ENCODE measurements around the gene CLCN2.

Gene CLCN2

GRCh38 chr3:184346480-184347190 lies 14.8 kb downstream of the CLCN2 start:
- H3K4me2 ChIP-seq (ENCODE audit: low read length): no peak overlapping the region
- H3K9me2 ChIP-seq (ENCODE audit: low read depth, low read length): no peaks in the 10 kb centered on the region
- no peak overlapping the region for H2AFZ ChIP-seq (ENCODE audit: low read length)
- no peaks in the 10 kb centered on the region for H3K36me3 ChIP-seq (ENCODE audit: insufficient read depth, low read length)
- no peaks in the 10 kb centered on the region for H3K4me1 ChIP-seq (ENCODE audit: insufficient read depth, low read length, severe bottlenecking)
- no peaks in the 10 kb centered on the region for H3K79me2 ChIP-seq (ENCODE audit: insufficient read depth, low read length)
- no peaks in the 10 kb centered on the region; the same call in 1 of the 2 replicates for H3K27me3 ChIP-seq (ENCODE audit: insufficient read depth, low read length)
- no peaks in the 10 kb centered on the region for H4K20me1 ChIP-seq (ENCODE audit: insufficient read depth, low read length)
- H3K9me3 ChIP-seq (ENCODE audit: low read length): no peaks in the 10 kb centered on the region
- no peaks in the 10 kb centered on the region for H3F3A ChIP-seq (ENCODE audit: insufficient read depth, low read length)
- H3K27ac ChIP-seq (ENCODE audit: low read depth, low read length, poor library complexity, severe bottlenecking): no peak overlapping the region
- no peak overlapping the region for H3K9ac ChIP-seq (ENCODE audit: low read length)
- H3K4me3 ChIP-seq (ENCODE audit: low read depth, low read length, poor library complexity, severe bottlenecking): no peak overlapping the region
- TF ChIP-seq, protein P1, sequence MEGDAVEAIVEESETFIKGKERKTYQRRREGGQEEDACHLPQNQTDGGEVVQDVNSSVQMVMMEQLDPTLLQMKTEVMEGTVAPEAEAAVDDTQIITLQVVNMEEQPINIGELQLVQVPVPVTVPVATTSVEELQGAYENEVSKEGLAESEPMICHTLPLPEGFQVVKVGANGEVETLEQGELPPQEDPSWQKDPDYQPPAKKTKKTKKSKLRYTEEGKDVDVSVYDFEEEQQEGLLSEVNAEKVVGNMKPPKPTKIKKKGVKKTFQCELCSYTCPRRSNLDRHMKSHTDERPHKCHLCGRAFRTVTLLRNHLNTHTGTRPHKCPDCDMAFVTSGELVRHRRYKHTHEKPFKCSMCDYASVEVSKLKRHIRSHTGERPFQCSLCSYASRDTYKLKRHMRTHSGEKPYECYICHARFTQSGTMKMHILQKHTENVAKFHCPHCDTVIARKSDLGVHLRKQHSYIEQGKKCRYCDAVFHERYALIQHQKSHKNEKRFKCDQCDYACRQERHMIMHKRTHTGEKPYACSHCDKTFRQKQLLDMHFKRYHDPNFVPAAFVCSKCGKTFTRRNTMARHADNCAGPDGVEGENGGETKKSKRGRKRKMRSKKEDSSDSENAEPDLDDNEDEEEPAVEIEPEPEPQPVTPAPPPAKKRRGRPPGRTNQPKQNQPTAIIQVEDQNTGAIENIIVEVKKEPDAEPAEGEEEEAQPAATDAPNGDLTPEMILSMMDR (IDR thresholded peaks at IDR 0.05; ENCODE audit: low read length): no peak
- no peak for TF ChIP-seq EZH2 (IDR thresholded peaks at IDR 0.05; ENCODE audit: borderline replicate concordance, low read length)

- H3K9me2 ChIP-seq (ENCODE audit: low read depth, low read length): no peaks in the 10 kb centered on the region
- H3K4me1 ChIP-seq (ENCODE audit: insufficient read depth, low read length, severe bottlenecking): no peaks in the 10 kb centered on the region
- H4K20me1 ChIP-seq (ENCODE audit: insufficient read depth, low read length): no peaks in the 10 kb centered on the region
- H3K9ac ChIP-seq (ENCODE audit: low read length): no peak overlapping the region
- no peak overlapping the region for H3K4me2 ChIP-seq (ENCODE audit: low read length)
- no peaks in the 10 kb centered on the region for H3K9me3 ChIP-seq (ENCODE audit: low read length)
- no peaks in the 10 kb centered on the region for H3F3A ChIP-seq (ENCODE audit: insufficient read depth, low read length)
- H3K27ac ChIP-seq (ENCODE audit: low read depth, low read length, poor library complexity, severe bottlenecking): no peak overlapping the region
- H3K27me3 ChIP-seq (ENCODE audit: insufficient read depth, low read length): no peaks in the 10 kb centered on the region; the same call in 1 of the 2 replicates
- no peaks in the 10 kb centered on the region for H3K79me2 ChIP-seq (ENCODE audit: insufficient read depth, low read length)
- TF ChIP-seq, protein P1 (IDR thresholded peaks at IDR 0.05; ENCODE audit: low read length): peak; percentile 56
- no peak for TF ChIP-seq EZH2 (IDR thresholded peaks at IDR 0.05; ENCODE audit: borderline replicate concordance, low read length)
- H3K4me3 ChIP-seq (ENCODE audit: low read depth, low read length, poor library complexity, severe bottlenecking): no peak overlapping the region
- H3K36me3 ChIP-seq (ENCODE audit: insufficient read depth, low read length): no peaks in the 10 kb centered on the region
- no peak overlapping the region for H2AFZ ChIP-seq (ENCODE audit: low read length)
Observed at GRCh38 chr3:184345317-184346144, 15.9 kb downstream of the CLCN2 start.

GRCh38 chr3:184344579-184345316 lies 16.7 kb downstream of the CLCN2 start:
- Histone ChIP-seq H3K4me2 (ENCODE audit: low read length) (no peak overlapping the region), H3K9ac (ENCODE audit: low read length) (no peak overlapping the region), H3K4me1 (ENCODE audit: insufficient read depth, low read length, severe bottlenecking) (no peaks in the 10 kb centered on the region), H3K79me2 (ENCODE audit: insufficient read depth, low read length) (no peaks in the 10 kb centered on the region), H3K27ac (ENCODE audit: low read depth, low read length, poor library complexity, severe bottlenecking) (no peak overlapping the region), H3K9me2 (ENCODE audit: low read depth, low read length) (no peaks in the 10 kb centered on the region), H4K20me1 (ENCODE audit: insufficient read depth, low read length) (no peaks in the 10 kb centered on the region), H2AFZ (ENCODE audit: low read length) (no peak overlapping the region), H3K4me3 (ENCODE audit: low read depth, low read length, poor library complexity, severe bottlenecking) (no peak overlapping the region), H3K36me3 (ENCODE audit: insufficient read depth, low read length) (no peaks in the 10 kb centered on the region), H3K27me3 (ENCODE audit: insufficient read depth, low read length) (no peaks in the 10 kb centered on the region; the same call in 1 of the 2 replicates), H3K9me3 (ENCODE audit: low read length) (no peaks in the 10 kb centered on the region), H3F3A (ENCODE audit: insufficient read depth, low read length) (no peaks in the 10 kb centered on the region)
- TF ChIP-seq, protein P1 (IDR thresholded peaks at IDR 0.05; ENCODE audit: low read length): no peak
- TF ChIP-seq EZH2 (IDR thresholded peaks at IDR 0.05; ENCODE audit: borderline replicate concordance, low read length): no peak

All from OCI-LY1 (cell line).